Endodermal cell (in vitro differentiated cells): ENCODE data around the gene MED16. TPM values are rescaled to one million over a fixed set of nuclear protein-coding genes. Genes with fewer than 3 reads are reported as not detected.

Experiments
- DNase-seq: peaks from one replicate; pipeline ENCODE4 v3.0.0-alpha.2; 2017
- H3K27ac ChIP-seq: 2 replicates; pipeline ENCODE4 v1.5.1; 2013; ENCODE audit warnings: mild to moderate bottlenecking, low read depth, low read length, moderate library complexity
- H3K27me3 ChIP-seq: 2 replicates; pipeline ENCODE4 v1.6.1; 2013; ENCODE audit warnings: mild to moderate bottlenecking, low read length, moderate library complexity; ENCODE audit not compliant: insufficient read depth, control insufficient read depth, poor library complexity, severe bottlenecking
- H3K36me3 ChIP-seq: 2 replicates; pipeline ENCODE4 v1.7.0; 2013; ENCODE audit warnings: mild to moderate bottlenecking, low read length, moderate library complexity; ENCODE audit not compliant: control insufficient read depth, insufficient read depth
- H3K4me1 ChIP-seq: one replicate; pipeline ENCODE4 v1.7.0; 2013; ENCODE audit warnings: low read length; ENCODE audit not compliant: control insufficient read depth, insufficient read depth
- H3K4me3 ChIP-seq: 2 replicates; pipeline ENCODE4 v1.5.1; 2013; ENCODE audit warnings: mild to moderate bottlenecking, low read length, moderate library complexity
- H3K9ac ChIP-seq: 2 replicates; pipeline ENCODE4 v1.6.1; 2013; ENCODE audit warnings: mild to moderate bottlenecking, low read length, moderate library complexity; ENCODE audit not compliant: poor library complexity, severe bottlenecking; ENCODE audit errors: extremely low read depth
- H3K9me3 ChIP-seq: 2 replicates; pipeline ENCODE4 v1.6.1; 2013; ENCODE audit warnings: mild to moderate bottlenecking, low read length, moderate library complexity; ENCODE audit not compliant: control insufficient read depth
- H3K27ac Mint-ChIP-seq: 2 replicates; pipeline ENCODE4 v1.8.0; 2020; ENCODE audit warnings: mixed read lengths
- H3K27me3 Mint-ChIP-seq: 2 replicates; pipeline ENCODE4 v1.8.0; 2021; ENCODE audit warnings: mild to moderate bottlenecking, mixed read lengths; ENCODE audit not compliant: insufficient read depth
- H3K36me3 Mint-ChIP-seq: 2 replicates; pipeline ENCODE4 v1.8.0; 2020; ENCODE audit warnings: low read depth, mixed read lengths
- H3K4me1 Mint-ChIP-seq: 2 replicates; pipeline ENCODE4 v1.8.0; 2020; ENCODE audit warnings: mixed read lengths
- H3K4me3 Mint-ChIP-seq: 2 replicates; pipeline ENCODE4 v1.8.0; 2020; ENCODE audit warnings: mild to moderate bottlenecking, moderate library complexity, mixed read lengths
- H3K9me3 Mint-ChIP-seq: 2 replicates; pipeline ENCODE4 v1.8.0; 2020; ENCODE audit warnings: mild to moderate bottlenecking, mixed read lengths
- WGBS, 2 experiments: methylation state at CpG; one replicate each; pipeline versions ENCODE4 v1.1.5 to v1.1.7; 2013; ENCODE audit warnings: missing lambda C conversion rate in 2 of 2, mixed read lengths in 1 of 2; ENCODE audit not compliant: insufficient coverage in 1 of 2, insufficient read length in 1 of 2; 5-methylcytosine and 5-hydroxymethylcytosine counted together
- total RNA-seq, 2 donors: library from RNA; stranded (reverse); fragmentation: NEBNext Ultra II Directional in 1 of 2; extraction: Animal tissue kit (Norgen Biotek cat#: 25700) in 1 of 2; gene quantifications; 2 replicates in 1 of 2; 3 replicates in 1 of 2; pipeline ENCODE4 v1.2.1, GENCODE V29; 2021
- TF ChIP-seq, protein P1 (sequence below): fragments of 200-600 bp; sonication (generic); conservative IDR thresholded peaks from 2 replicates; pipeline ENCODE4 v1.5.0; 2021; ENCODE audit warnings: antibody characterized with exemption, mild to moderate bottlenecking

The MED16 gene
- total RNA-seq, 2 donors from 2014 or later: 75.8 to 92.4 TPM

GRCh38 chr19:918481-919198, 25.7 kb upstream of the MED16 start:
- no peak overlapping the region for H3K4me3 Mint-ChIP-seq
- H3K9me3 Mint-ChIP-seq: no peaks in the 10 kb centered on the region
- peak; percentile 75 for DNase-seq
- H3K27ac ChIP-seq: no peak overlapping the region
- H3K27me3 Mint-ChIP-seq: peaks cover 75% of the 10 kb centered on the region
- H3K4me1 Mint-ChIP-seq: peaks cover 2% of the 10 kb centered on the region
- TF ChIP-seq, protein P1, sequence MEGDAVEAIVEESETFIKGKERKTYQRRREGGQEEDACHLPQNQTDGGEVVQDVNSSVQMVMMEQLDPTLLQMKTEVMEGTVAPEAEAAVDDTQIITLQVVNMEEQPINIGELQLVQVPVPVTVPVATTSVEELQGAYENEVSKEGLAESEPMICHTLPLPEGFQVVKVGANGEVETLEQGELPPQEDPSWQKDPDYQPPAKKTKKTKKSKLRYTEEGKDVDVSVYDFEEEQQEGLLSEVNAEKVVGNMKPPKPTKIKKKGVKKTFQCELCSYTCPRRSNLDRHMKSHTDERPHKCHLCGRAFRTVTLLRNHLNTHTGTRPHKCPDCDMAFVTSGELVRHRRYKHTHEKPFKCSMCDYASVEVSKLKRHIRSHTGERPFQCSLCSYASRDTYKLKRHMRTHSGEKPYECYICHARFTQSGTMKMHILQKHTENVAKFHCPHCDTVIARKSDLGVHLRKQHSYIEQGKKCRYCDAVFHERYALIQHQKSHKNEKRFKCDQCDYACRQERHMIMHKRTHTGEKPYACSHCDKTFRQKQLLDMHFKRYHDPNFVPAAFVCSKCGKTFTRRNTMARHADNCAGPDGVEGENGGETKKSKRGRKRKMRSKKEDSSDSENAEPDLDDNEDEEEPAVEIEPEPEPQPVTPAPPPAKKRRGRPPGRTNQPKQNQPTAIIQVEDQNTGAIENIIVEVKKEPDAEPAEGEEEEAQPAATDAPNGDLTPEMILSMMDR: no peak
- 2 to 4% methylated on average over 9 to 48 of the region's 58 CpGs for WGBS, 2 experiments
- no peaks in the 10 kb centered on the region for H3K9me3 ChIP-seq
- peaks cover 60% of the 10 kb centered on the region for H3K27me3 ChIP-seq
- no peak overlapping the region for H3K27ac Mint-ChIP-seq
- H3K4me1 ChIP-seq: peaks cover 3% of the 10 kb centered on the region
- H3K36me3 ChIP-seq: no peaks in the 10 kb centered on the region
- H3K9ac ChIP-seq: no peak overlapping the region
- H3K4me3 ChIP-seq: no peak overlapping the region
- no peaks in the 10 kb centered on the region for H3K36me3 Mint-ChIP-seq

- TF ChIP-seq, protein P1: no peak
- H3K36me3 Mint-ChIP-seq: no peaks in the 10 kb centered on the region
- H3K27ac Mint-ChIP-seq: no peak overlapping the region
- Histone ChIP-seq H3K4me1 (peaks cover 3% of the 10 kb centered on the region), H3K27ac (no peak overlapping the region), H3K27me3 (peaks cover 60% of the 10 kb centered on the region), H3K36me3 (no peaks in the 10 kb centered on the region), H3K4me3 (peak overlapping the region; percentile 60), H3K9me3 (no peaks in the 10 kb centered on the region), H3K9ac (no peak overlapping the region)
- H3K9me3 Mint-ChIP-seq: no peaks in the 10 kb centered on the region
- 4 to 13% methylated on average over 9 to 12 of the region's 12 CpGs for WGBS, 2 experiments
- DNase-seq: no peak
- peaks cover 75% of the 10 kb centered on the region for H3K27me3 Mint-ChIP-seq
- H3K4me3 Mint-ChIP-seq: peak overlapping the region; percentile 33
- H3K4me1 Mint-ChIP-seq: peaks cover 2% of the 10 kb centered on the region
Observed at GRCh38 chr19:918152-918437, 25.1 kb upstream of the MED16 start.

DNA sequence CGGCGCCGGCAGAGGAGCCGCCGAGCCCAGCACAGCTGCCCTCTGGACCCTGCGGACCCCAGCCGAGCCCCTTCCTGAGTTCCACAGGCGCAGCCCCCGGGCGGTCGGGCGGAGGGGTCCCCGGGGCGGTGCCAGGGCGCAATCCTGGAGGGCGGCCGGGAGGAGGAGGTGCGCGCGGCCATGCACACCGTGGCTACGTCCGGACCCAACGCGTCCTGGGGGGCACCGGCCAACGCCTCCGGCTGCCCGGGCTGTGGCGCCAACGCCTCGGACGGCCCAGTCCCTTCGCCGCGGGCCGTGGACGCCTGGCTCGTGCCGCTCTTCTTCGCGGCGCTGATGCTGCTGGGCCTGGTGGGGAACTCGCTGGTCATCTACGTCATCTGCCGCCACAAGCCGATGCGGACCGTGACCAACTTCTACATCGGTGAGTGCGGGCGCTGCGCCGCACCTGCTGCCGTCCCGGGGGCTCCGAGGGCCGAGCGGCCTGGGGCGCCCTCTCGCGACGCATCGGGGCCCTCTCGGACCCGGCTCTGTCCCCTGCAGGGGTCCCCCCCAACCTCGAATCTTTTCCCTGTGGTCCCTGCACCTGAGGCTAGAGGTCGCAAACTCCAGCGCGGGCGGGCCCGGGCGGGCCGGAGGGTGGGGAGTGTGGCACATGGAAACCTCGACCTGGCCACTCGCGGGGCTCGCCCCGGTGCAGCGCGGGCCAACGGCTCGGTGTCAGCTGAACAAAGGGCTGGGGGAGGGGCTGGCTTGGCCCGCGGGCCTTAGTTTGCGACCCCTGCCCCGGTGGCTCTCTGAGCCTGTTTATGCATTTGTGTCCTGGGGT, 24.6 kb upstream of the MED16 start, which contains the start of gene KISS1R:
TSS of gene KISS1R (plus strand) at position 11 of the 829 bp plus-strand sequence. CDS start at position 181, 170 bp downstream.
- peak; percentile 93 for DNase-seq
- no peaks in the 10 kb centered on the region for H3K9me3 ChIP-seq
- Mint-ChIP-seq H3K36me3 (no peaks in the 10 kb centered on the region), H3K4me1 (peaks cover 2% of the 10 kb centered on the region), H3K4me3 (peak within 1 kb of the TSS; percentile 33), H3K9me3 (no peaks in the 10 kb centered on the region), H3K27me3 (peaks cover 75% of the 10 kb centered on the region), H3K27ac (no peak within 1 kb of the TSS)
- TF ChIP-seq, protein P1: peak; percentile 82
- WGBS, 2 experiments: 1 to 2% methylated on average over 23 to 87 of the region's 87 CpGs
- H3K36me3 ChIP-seq: no peaks in the 10 kb centered on the region
- no peak within 1 kb of the TSS for H3K27ac ChIP-seq
- peak within 1 kb of the TSS; percentile 60 for H3K4me3 ChIP-seq
- no peak within 1 kb of the TSS for H3K9ac ChIP-seq
- H3K4me1 ChIP-seq: peaks cover 3% of the 10 kb centered on the region
- peaks cover 60% of the 10 kb centered on the region for H3K27me3 ChIP-seq
